Suprapubic skin (tissue), 4 donors: Measurements from ENCODE around the gene TNFRSF4. TPM values are rescaled to one million over a fixed set of nuclear protein-coding genes. Genes with fewer than 3 reads are reported as not detected.

ENCODE experiments used
- DNase-seq, 2 donors: peaks; one replicate each; pipeline ENCODE4 v3.0.0-alpha.2; 2019; ENCODE audit warnings: low spot score in 2 of 2
- H3K27ac ChIP-seq: fragments of 200-600 bp; sonication (generic); one replicate; pipeline ENCODE4 v1.5.1; 2019
- H3K27me3 ChIP-seq: fragments of 200-600 bp; sonication (generic); one replicate; pipeline ENCODE4 v1.5.1; 2019
- H3K36me3 ChIP-seq: fragments of 200-600 bp; sonication (generic); one replicate; pipeline ENCODE4 v1.5.1; 2019
- H3K4me1 ChIP-seq: fragments of 200-600 bp; sonication (generic); one replicate; pipeline ENCODE4 v1.5.1; 2019
- H3K4me3 ChIP-seq: fragments of 200-600 bp; sonication (generic); one replicate; pipeline ENCODE4 v1.5.1; 2019; ENCODE audit warnings: mild to moderate bottlenecking
- H3K9me3 ChIP-seq: fragments of 200-600 bp; sonication (generic); one replicate; pipeline ENCODE4 v1.5.1; 2019
- CTCF ChIP-seq, 2 donors: fragments of 200-600 bp in 1 of 2; fragments of 450-650 bp in 1 of 2; sonication (generic) in 1 of 2; IDR thresholded peaks; one replicate each; pipeline ENCODE4 v1.5.1; 2016 to 2019; ENCODE audit warnings: antibody characterized with exemption in 2 of 2, mild to moderate bottlenecking in 1 of 2, moderate library complexity in 1 of 2
- EP300 ChIP-seq: sonication (generic); formaldehyde crosslinking; IDR thresholded peaks from one replicate; pipeline ENCODE4 v1.6.1; 2017; ENCODE audit warnings: antibody characterized with exemption
- POLR2A ChIP-seq, 2 donors: fragments of 450-650 bp; IDR thresholded peaks; one replicate each; pipeline ENCODE4 v1.6.1; 2017; ENCODE audit warnings: antibody characterized with exemption in 2 of 2, mild to moderate bottlenecking in 2 of 2, moderate library complexity in 2 of 2
- POLR2AphosphoS5 ChIP-seq, 3 donors: sonication (generic); formaldehyde crosslinking; IDR thresholded peaks; one replicate each; pipeline ENCODE4 v1.6.1; 2017; ENCODE audit warnings: antibody characterized with exemption in 3 of 3
- WGBS: methylation state at CpG from one replicate; pipeline ENCODE4 v1.1.5; 2018; 5-methylcytosine and 5-hydroxymethylcytosine counted together
- total RNA-seq, 4 donors: library from RNA; depleted of rRNA; stranded (reverse); fragments of >200 nt; gene quantifications; one replicate each; pipeline ENCODE4 v1.1.0, GENCODE V29; 2016

The TNFRSF4 gene
- total RNA-seq, 4 donors from 2014 or later, result 0.42 to 1.4 (median 0.72) TPM; not detected in 1

- WGBS, result 75% methylated on average over 14 of the region's 18 CpGs
- H3K4me1 ChIP-seq, result peaks cover 27% of the 10 kb centered on the region
Measured at GRCh38 chr1:1225913-1226312, 12.0 kb upstream of the TNFRSF4 start.

DNA sequence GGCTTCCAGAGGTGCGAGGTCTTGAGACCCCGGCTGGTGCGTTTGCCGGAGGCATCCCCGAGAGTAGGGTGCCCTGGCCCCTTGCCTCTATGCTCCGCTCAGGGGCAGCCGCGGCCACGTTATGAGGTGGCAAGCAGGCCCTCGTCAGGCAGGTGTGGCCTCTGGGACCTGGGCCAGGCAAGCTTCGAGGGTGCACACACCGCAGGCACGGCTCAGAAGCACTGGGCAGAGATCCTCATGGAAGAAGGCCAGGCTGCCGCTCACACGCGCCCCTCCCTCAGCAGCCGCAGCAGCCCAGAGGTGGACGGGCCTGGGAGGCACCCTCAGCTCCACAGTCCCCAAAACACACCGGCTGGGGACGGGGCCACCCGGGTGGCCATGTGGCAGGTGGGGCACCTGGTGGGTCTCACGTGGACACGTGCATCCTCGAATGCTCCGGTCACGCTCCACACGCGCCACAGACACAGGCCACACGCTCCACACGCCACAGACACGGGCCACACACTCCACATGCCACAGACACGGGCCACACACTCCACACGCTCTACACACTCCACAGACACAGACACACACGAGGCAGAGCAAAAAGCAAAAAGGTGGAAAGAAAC, 11.4 kb upstream of the TNFRSF4 start:
- WGBS, result 79% methylated on average over 16 of the region's 34 CpGs
- Histone ChIP-seq H3K27me3 (no peaks in the 10 kb centered on the region), H3K4me1 (peaks cover 21% of the 10 kb centered on the region), H3K4me3 (no peak overlapping the region), H3K9me3 (no peaks in the 10 kb centered on the region), H3K36me3 (peaks cover 76% of the 10 kb centered on the region), H3K27ac (no peak overlapping the region)
- no peak for DNase-seq
- TF ChIP-seq POLR2A (IDR thresholded peaks at IDR 0.05) (no peak), EP300 (no peak), POLR2AphosphoS5 (IDR thresholded peaks at IDR 0.05) (no peak), CTCF (IDR thresholded peaks at IDR 0.05) (no peak)

More at GRCh38 chr1:1225913-1226312, 12.0 kb upstream of the TNFRSF4 start:
- no peak for TF ChIP-seq CTCF (IDR thresholded peaks at IDR 0.05)
- TF ChIP-seq POLR2A (IDR thresholded peaks at IDR 0.05), result no peak
- no peak for TF ChIP-seq EP300
- TF ChIP-seq POLR2AphosphoS5 (IDR thresholded peaks at IDR 0.05), result no peak
- no peak for DNase-seq
- no peaks in the 10 kb centered on the region for H3K9me3 ChIP-seq
- H3K4me3 ChIP-seq, result no peak overlapping the region
- no peaks in the 10 kb centered on the region for H3K27me3 ChIP-seq
- H3K27ac ChIP-seq, result no peak overlapping the region
- peaks cover 70% of the 10 kb centered on the region for H3K36me3 ChIP-seq

GRCh38 chr1:1223891-1224290, 9.9 kb upstream of the TNFRSF4 start:
- 93% methylated on average over 16 of the region's 21 CpGs for WGBS
- H3K36me3 ChIP-seq, result peaks cover 87% of the 10 kb centered on the region
- no peak for DNase-seq

GRCh38 chr1:1223321-1223720, 9.4 kb upstream of the TNFRSF4 start:
- Histone ChIP-seq H3K36me3 (peaks cover 87% of the 10 kb centered on the region), H3K27me3 (no peaks in the 10 kb centered on the region), H3K9me3 (no peaks in the 10 kb centered on the region), H3K27ac (no peak overlapping the region), H3K4me3 (no peak overlapping the region), H3K4me1 (peaks cover 9% of the 10 kb centered on the region)
- no peak for DNase-seq
- WGBS, result 88% methylated on average over 7 of the region's 15 CpGs
- no peak for TF ChIP-seq POLR2A (IDR thresholded peaks at IDR 0.05)

More at GRCh38 chr1:1223891-1224290, 9.9 kb upstream of the TNFRSF4 start:
- TF ChIP-seq EP300 (no peak), POLR2A (IDR thresholded peaks at IDR 0.05) (no peak), POLR2AphosphoS5 (IDR thresholded peaks at IDR 0.05) (no peak), CTCF (IDR thresholded peaks at IDR 0.05) (no peak)
- Histone ChIP-seq H3K4me1 (peaks cover 9% of the 10 kb centered on the region), H3K27ac (no peak overlapping the region), H3K27me3 (no peaks in the 10 kb centered on the region), H3K4me3 (no peak overlapping the region), H3K9me3 (no peaks in the 10 kb centered on the region)

GRCh38 chr1:1222575-1223225, 8.7 kb upstream of the TNFRSF4 start:
- Histone ChIP-seq H3K4me1 (peaks cover 16% of the 10 kb centered on the region), H3K9me3 (no peaks in the 10 kb centered on the region), H3K27ac (no peak overlapping the region), H3K4me3 (no peak overlapping the region), H3K36me3 (peaks cover 87% of the 10 kb centered on the region), H3K27me3 (no peaks in the 10 kb centered on the region)
- no peak for DNase-seq
- TF ChIP-seq CTCF (IDR thresholded peaks at IDR 0.05), result no peak
- TF ChIP-seq POLR2AphosphoS5 (IDR thresholded peaks at IDR 0.05), result no peak
- no peak for TF ChIP-seq EP300
- no peak for TF ChIP-seq POLR2A (IDR thresholded peaks at IDR 0.05)
- 94% methylated on average over 39 of the region's 44 CpGs for WGBS
